Mucosa of gallbladder (tissue), 1 donor: ENCODE results near the gene SIDT2. TPM values are rescaled to one million over a fixed set of nuclear protein-coding genes. Genes with fewer than 3 reads are reported as not detected.

Experiments used
- total RNA-seq: library from RNA; stranded (reverse); gene quantifications from one replicate; pipeline ENCODE4 v1.2.1, GENCODE V29; 2021
- donor health status: DM: no; HTN: no; CAD: no.

SIDT2 gene
- total RNA-seq, 1 donor from 2014 or later: 72.9 TPM

Other genes starting within 250 kb of the SIDT2 start
- gene SIK3, start 80.3 kb upstream of the SIDT2 start, total RNA-seq: 54.6 TPM
- 73.9 TPM for gene PAFAH1B2, start 34.5 kb upstream of the SIDT2 start, total RNA-seq
- gene TAGLN, start 20.6 kb downstream of the SIDT2 start, total RNA-seq: 2,517 TPM
- 67.0 TPM for gene PCSK7, start 53.3 kb downstream of the SIDT2 start, total RNA-seq
- gene RNF214, start 53.9 kb downstream of the SIDT2 start, total RNA-seq: 30.5 TPM
- 10.2 TPM for gene BACE1-AS, start 112.6 kb downstream of the SIDT2 start, total RNA-seq
- gene BACE1, start 137.5 kb downstream of the SIDT2 start, total RNA-seq: 31.7 TPM
- 30.7 TPM for gene CEP164, start 149.1 kb downstream of the SIDT2 start, total RNA-seq